ENCODE results near the gene CTCFL.

DNA sequence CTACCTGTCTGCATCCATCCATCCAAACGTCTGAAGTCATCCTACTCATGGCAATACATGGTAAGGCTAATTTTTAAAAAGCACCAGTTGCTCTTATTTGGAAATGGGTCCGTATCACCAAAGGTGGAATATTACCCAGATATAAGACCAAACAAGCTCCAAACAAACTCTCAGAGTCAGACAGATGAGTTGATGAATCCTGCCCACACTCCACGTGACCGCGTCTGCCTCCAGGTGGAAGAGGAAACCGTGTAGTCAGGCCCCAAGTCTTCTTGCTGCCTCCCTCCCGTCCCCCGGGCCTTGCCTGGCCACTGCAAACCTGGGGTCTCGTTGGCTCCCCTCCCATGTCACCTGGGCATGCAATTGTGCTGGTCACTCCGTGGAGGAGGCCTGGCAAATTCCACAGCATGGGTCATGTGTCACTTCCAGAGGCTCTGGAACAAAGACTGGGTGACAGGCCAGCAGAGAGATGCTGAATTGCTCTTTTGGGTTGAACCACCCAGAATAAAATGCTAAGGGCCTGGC is 31.8 kb downstream of the CTCFL start:
- TF ChIP-seq POLR2AphosphoS5 (IDR thresholded peaks at IDR 0.05; ENCODE audit: low read depth, low read length) (no peak), POLR2A (IDR thresholded peaks at IDR 0.05; ENCODE audit: low read depth, low read length) (no peak)
